K562 (cell line): ENCODE measurements around the gene TGM3. TPM values are rescaled to one million over a fixed set of nuclear protein-coding genes. Genes with fewer than 3 reads are reported as not detected.

Source experiments
- ATAC-seq: fragments of 200-7000 bp; cut with Tn5 transposase; 3 replicates; pipeline ENCODE4 v1.9.1; 2020; ENCODE audit warnings: moderate library complexity
- BruUV-seq: library from RNA; stranded (reverse); fragments of 400-500 nt; replicated peaks from 2 replicates; lab custom pipeline; 2021; lab: Mats Ljungman, UMichigan
- CTCF ChIA-PET: fragments of 300-600 bp; formaldehyde crosslinking; extraction: SDS; loops from one replicate; lab custom pipeline; 2021; ENCODE audit warnings: low intra/inter-chr PET ratio; lab: Yijun Ruan, JAX
- POLR2A ChIA-PET: fragments of 300-600, 350-650 bp; sonication (Branson Sonifier 250); formaldehyde crosslinking; extraction: SDS; loops from one replicate; lab custom pipeline; 2021; ENCODE audit warnings: antibody characterized with exemption, inconsistent platforms; lab: Yijun Ruan, JAX
- DNase-seq, 4 experiments: peaks; one replicate each; pipeline versions ENCODE4 v3.0.0 to v3.0.0-alpha.2; 2011 to 2018; ENCODE audit warnings: low spot score in 3 of 4, mixed read lengths in 3 of 4; ENCODE audit errors: extremely low read depth in 1 of 4
- FAIRE-seq: peaks from 2 replicates; lab custom pipeline; 2011; peaks lifted over from hg19 to GRCh38; lab: Jason Lieb, UNC
- H2AFZ ChIP-seq: 2 replicates; pipeline ENCODE4 v1.6.0; 2011; ENCODE audit warnings: low read depth, low read length, control low read depth, inconsistent platforms
- H3K27ac ChIP-seq: fragments of 200-600 bp; 3 replicates; pipeline ENCODE4 v1.8.0; 2011; ENCODE audit warnings: low read depth, mild to moderate bottlenecking, control low read depth, inconsistent platforms, low read length, moderate library complexity, mixed read lengths; ENCODE audit errors: extremely low read depth
- H3K27me3 ChIP-seq, 2 experiments: fragments of 300-600 bp in 1 of 2; 2 replicates in 1 of 2; 3 replicates in 1 of 2; pipeline versions ENCODE4 v1.6.0 to v1.8.0; 2011; ENCODE audit warnings: inconsistent platforms in 2 of 2, low read length in 2 of 2, mild to moderate bottlenecking in 1 of 2, mixed read lengths in 1 of 2, moderate library complexity in 1 of 2; ENCODE audit not compliant: control insufficient read depth in 2 of 2, insufficient read depth in 2 of 2
- H3K36me3 ChIP-seq: fragments of 300-600 bp; 3 replicates; pipeline ENCODE4 v1.8.0; 2011; ENCODE audit warnings: mild to moderate bottlenecking, low read length, inconsistent platforms; ENCODE audit not compliant: control insufficient read depth, insufficient read depth
- H3K4me1 ChIP-seq, 2 experiments: fragments of 200-600 bp in 1 of 2; replicated peaks in 1 of 2; 2 replicates in 1 of 2; 3 replicates in 1 of 2; pipeline versions ENCODE4 v1.5.1 to v1.8.0; 2011; ENCODE audit warnings: inconsistent platforms in 2 of 2, low read length in 2 of 2, mild to moderate bottlenecking in 1 of 2, mixed read lengths in 1 of 2, moderate library complexity in 1 of 2; ENCODE audit not compliant: control insufficient read depth in 2 of 2, insufficient read depth in 2 of 2
- H3K4me2 ChIP-seq: 2 replicates; pipeline ENCODE4 v1.6.1; 2011; ENCODE audit warnings: low read length, control low read depth, inconsistent platforms, mixed read lengths; ENCODE audit not compliant: insufficient read depth
- H3K4me3 ChIP-seq: fragments of 200-600 bp; sonication (generic), shearing (Covaris generic); 2 replicates; pipeline ENCODE4 v1.5.1; 2016; ENCODE audit warnings: control low read depth, inconsistent platforms
- H3K79me2 ChIP-seq: fragments of 200-600 bp; 3 replicates; pipeline ENCODE4 v1.8.0; 2011; ENCODE audit warnings: low read length, inconsistent platforms; ENCODE audit not compliant: control insufficient read depth, insufficient read depth
- H3K9ac ChIP-seq, 2 experiments: 2 replicates each; pipeline versions ENCODE4 v1.6.0 to v1.6.1; 2011; ENCODE audit warnings: low read depth in 2 of 2, low read length in 2 of 2, control low read depth in 1 of 2, inconsistent platforms in 1 of 2, mild to moderate bottlenecking in 1 of 2, mixed read lengths in 1 of 2; ENCODE audit not compliant: insufficient read depth in 1 of 2
- H3K9me1 ChIP-seq: one replicate; pipeline ENCODE4 v1.6.0; 2011; ENCODE audit warnings: inconsistent platforms, mild to moderate bottlenecking, low read length, moderate library complexity; ENCODE audit not compliant: control insufficient read depth, insufficient read depth
- H3K9me3 ChIP-seq: replicated peaks from 2 replicates; pipeline ENCODE4 v1.5.1; 2011; ENCODE audit warnings: low read depth, low read length, inconsistent platforms; ENCODE audit not compliant: control insufficient read depth, insufficient read depth
- H4K20me1 ChIP-seq: replicated peaks from 2 replicates; pipeline ENCODE4 v1.6.1; 2011; ENCODE audit warnings: low read length, inconsistent platforms, mixed read lengths; ENCODE audit not compliant: control insufficient read depth, insufficient read depth
- ZFP36 ChIP-seq: fragments of 150-350 bp; IDR thresholded peaks from 2 replicates; pipeline ENCODE4 v1.6.1; 2018; ENCODE audit warnings: low read length, low read depth; ENCODE audit not compliant: partially characterized antibody
- WGBS: fragments of 100-300 bp; shearing (Covaris generic); methylation state at CpG from one replicate; pipeline ENCODE4 v1.1.6; 2016; ENCODE audit warnings: low coverage, mixed read lengths; ENCODE audit not compliant: insufficient coverage; ENCODE audit errors: missing lambda C conversion rate; 5-methylcytosine and 5-hydroxymethylcytosine counted together
- in situ Hi-C: fragments of 300-500 bp; cut with MboI; formaldehyde crosslinking; loops from 4 replicates; pipeline ENCODE4 v1.15.0; 2018; ENCODE audit warnings: inconsistent platforms, mixed read lengths
- intact Hi-C: fragments of 100-400 bp; cut with micrococcal nuclease; formaldehyde crosslinking; loops from 2 replicates; pipeline ENCODE4 v1.14.2; 2022
- polyA plus RNA-seq, 8 experiments: library from polyadenylated mRNA; depleted of rRNA in 4 of 8; stranded (reverse) in 5 of 8; unstranded in 3 of 8; fragments of >200 nt; fragmentation: Nextera tagmentation in 2 of 8; fragmentation: Illumina TruSeq in 1 of 8; extraction: Ambion mirVana in 2 of 8; extraction: Trizol in 1 of 8; gene quantifications; 2 replicates each; pipeline versions ENCODE4 v1.2.1 to v1.2.3, GENCODE V29; 2011 to 2014; ENCODE audit warnings: inconsistent platforms in 1 of 8, missing spikeins in 1 of 8
- total RNA-seq, 7 experiments: library from RNA; depleted of rRNA in 6 of 7; stranded (reverse); fragments of >200 nt in 6 of 7; fragmentation: Illumina TruSeq in 2 of 7; extraction: Trizol in 2 of 7; gene quantifications; 2 replicates each; pipeline versions ENCODE4 v1.2.1 to v1.2.3, GENCODE V29; 2011 to 2021; ENCODE audit warnings: low replicate concordance in 1 of 7
- TF ChIP-seq, protein P1 (sequence below): fragments of 450-650 bp; IDR thresholded peaks from 2 replicates; pipeline ENCODE4 v1.6.1; 2017; ENCODE audit warnings: antibody characterized with exemption, mild to moderate bottlenecking

Gene TGM3
- total and polyA plus RNA-seq, 9 of the 15 experiments (the other 6 are each of a cell fraction or from before 2014, with no cell fraction given): not detected

DNA sequence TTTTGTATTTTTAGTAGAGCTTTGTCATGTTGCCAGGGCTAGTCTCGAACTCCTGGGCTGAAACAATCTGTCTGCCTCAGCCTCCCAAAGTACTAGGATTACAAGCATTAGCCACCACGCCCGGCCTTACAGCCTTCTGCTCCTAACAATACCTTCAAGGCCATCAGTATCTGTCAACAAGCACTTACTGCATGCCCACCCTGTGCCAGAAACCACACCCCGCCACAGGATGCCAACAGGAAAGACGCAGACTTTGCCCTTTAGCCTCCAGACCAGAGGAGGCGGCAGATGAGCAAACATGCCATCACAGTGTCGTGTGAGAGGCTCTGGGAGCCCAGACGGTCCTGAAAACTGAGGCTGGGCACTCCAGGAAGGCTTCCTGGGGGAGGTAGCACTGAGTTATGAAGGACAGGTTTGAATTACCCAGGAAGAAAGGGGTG is 34.7 kb upstream of the TGM3 start:
- Histone ChIP-seq H3K9ac (no peak overlapping the region), H4K20me1 (no peaks in the 10 kb centered on the region), H3K36me3 (no peaks in the 10 kb centered on the region), H3K9me3 (no peaks in the 10 kb centered on the region), H3K9me1 (no peaks in the 10 kb centered on the region), H3K4me1 (no peaks in the 10 kb centered on the region; a peak in 1 of 5 replicates), H3K79me2 (no peaks in the 10 kb centered on the region), H2AFZ (no peak overlapping the region), H3K4me2 (no peak overlapping the region), H3K4me3 (no peak overlapping the region), H3K27me3 (peaks cover 0 to 4% of the 10 kb centered on the region in 2 experiments; a peak in 1 of 5 replicates), H3K27ac (no peak overlapping the region)
- intact Hi-C loops (loop anchor here (10.0 kb wide), 1 partner anchor 74 kb away; no protein-coding TSS in a partner anchor), in situ Hi-C loops (no loop called here)
- FAIRE-seq: no peak
- 0% methylated on average over 6 of the region's 8 CpGs for WGBS
- ChIA-PET CTCF (no interaction called here), POLR2A (no interaction called here)
- no TSS peak for BruUV-seq
- ATAC-seq: no peak
- peak; percentile 68 for TF ChIP-seq ZFP36
- TF ChIP-seq, protein P1, sequence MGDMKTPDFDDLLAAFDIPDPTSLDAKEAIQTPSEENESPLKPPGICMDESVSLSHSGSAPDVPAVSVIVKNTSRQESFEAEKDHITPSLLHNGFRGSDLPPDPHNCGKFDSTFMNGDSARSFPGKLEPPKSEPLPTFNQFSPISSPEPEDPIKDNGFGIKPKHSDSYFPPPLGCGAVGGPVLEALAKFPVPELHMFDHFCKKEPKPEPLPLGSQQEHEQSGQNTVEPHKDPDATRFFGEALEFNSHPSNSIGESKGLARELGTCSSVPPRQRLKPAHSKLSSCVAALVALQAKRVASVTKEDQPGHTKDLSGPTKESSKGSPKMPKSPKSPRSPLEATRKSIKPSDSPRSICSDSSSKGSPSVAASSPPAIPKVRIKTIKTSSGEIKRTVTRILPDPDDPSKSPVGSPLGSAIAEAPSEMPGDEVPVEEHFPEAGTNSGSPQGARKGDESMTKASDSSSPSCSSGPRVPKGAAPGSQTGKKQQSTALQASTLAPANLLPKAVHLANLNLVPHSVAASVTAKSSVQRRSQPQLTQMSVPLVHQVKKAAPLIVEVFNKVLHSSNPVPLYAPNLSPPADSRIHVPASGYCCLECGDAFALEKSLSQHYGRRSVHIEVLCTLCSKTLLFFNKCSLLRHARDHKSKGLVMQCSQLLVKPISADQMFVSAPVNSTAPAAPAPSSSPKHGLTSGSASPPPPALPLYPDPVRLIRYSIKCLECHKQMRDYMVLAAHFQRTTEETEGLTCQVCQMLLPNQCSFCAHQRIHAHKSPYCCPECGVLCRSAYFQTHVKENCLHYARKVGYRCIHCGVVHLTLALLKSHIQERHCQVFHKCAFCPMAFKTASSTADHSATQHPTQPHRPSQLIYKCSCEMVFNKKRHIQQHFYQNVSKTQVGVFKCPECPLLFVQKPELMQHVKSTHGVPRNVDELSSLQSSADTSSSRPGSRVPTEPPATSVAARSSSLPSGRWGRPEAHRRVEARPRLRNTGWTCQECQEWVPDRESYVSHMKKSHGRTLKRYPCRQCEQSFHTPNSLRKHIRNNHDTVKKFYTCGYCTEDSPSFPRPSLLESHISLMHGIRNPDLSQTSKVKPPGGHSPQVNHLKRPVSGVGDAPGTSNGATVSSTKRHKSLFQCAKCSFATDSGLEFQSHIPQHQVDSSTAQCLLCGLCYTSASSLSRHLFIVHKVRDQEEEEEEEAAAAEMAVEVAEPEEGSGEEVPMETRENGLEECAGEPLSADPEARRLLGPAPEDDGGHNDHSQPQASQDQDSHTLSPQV: no peak
- DNase-seq: no peak
